Stomach (tissue), 9 donors: Measurements from ENCODE around the gene PSMA6. TPM values are rescaled to one million over a fixed set of nuclear protein-coding genes. Genes with fewer than 3 reads are reported as not detected.
A peak's percentile ranks its signal among the peaks of the same experiment; 100 is the strongest.

Experiments used
- DNase-seq, 2 donors: peaks; one replicate each; pipeline versions ENCODE4 v3.0.0 to v3.0.0-alpha.2; 2013 to 2019
- H3K27ac ChIP-seq, 5 donors: fragments of 200-600 bp in 4 of 5; sonication (generic) in 4 of 5; one replicate each; pipeline ENCODE4 v1.5.1; 2013 to 2019; ENCODE audit warnings: mild to moderate bottlenecking in 1 of 5, moderate library complexity in 1 of 5
- H3K27me3 ChIP-seq, 3 donors: fragments of 200-600 bp; sonication (generic); one replicate each; pipeline ENCODE4 v1.5.1; 2017 to 2019; ENCODE audit warnings: mixed run types in 1 of 3
- H3K36me3 ChIP-seq, 4 donors: fragments of 200-600 bp; sonication (generic); 1 replicate in 3 of 4; 2 replicates in 1 of 4; pipeline ENCODE4 v1.5.1; 2016 to 2019
- H3K4me1 ChIP-seq, 4 donors: fragments of 200-600 bp; sonication (generic); one replicate each; pipeline ENCODE4 v1.5.1; 2016 to 2019
- H3K4me3 ChIP-seq, 4 donors: fragments of 200-600 bp; sonication (generic) in 3 of 4; one replicate each; pipeline ENCODE4 v1.5.1; 2016 to 2019; ENCODE audit warnings: mild to moderate bottlenecking in 1 of 4
- H3K9me3 ChIP-seq, 4 donors: fragments of 200-600 bp; sonication (generic); one replicate each; pipeline ENCODE4 v1.5.1; 2016 to 2019
- CTCF ChIP-seq, 7 experiments: fragments of 450-650 bp in 4 of 7; fragments of 200-600 bp in 3 of 7; sonication (generic) in 3 of 7; IDR thresholded peaks; one replicate each; pipeline ENCODE4 v1.5.1; 2016 to 2019; ENCODE audit warnings: antibody characterized with exemption in 7 of 7, control low read depth in 2 of 7, mild to moderate bottlenecking in 1 of 7
- EP300 ChIP-seq: sonication (generic); formaldehyde crosslinking; IDR thresholded peaks from one replicate; pipeline ENCODE4 v1.6.1; 2017; ENCODE audit warnings: antibody characterized with exemption
- POLR2A ChIP-seq, 4 donors: fragments of 450-650 bp; IDR thresholded peaks; one replicate each; pipeline ENCODE4 v1.6.1; 2016; ENCODE audit warnings: antibody characterized with exemption in 4 of 4, control low read depth in 2 of 4, mild to moderate bottlenecking in 1 of 4, moderate library complexity in 1 of 4
- POLR2AphosphoS5 ChIP-seq, 3 donors: sonication (generic); formaldehyde crosslinking; IDR thresholded peaks; one replicate each; pipeline ENCODE4 v1.6.1; 2016; ENCODE audit warnings: antibody characterized with exemption in 3 of 3
- WGBS, 5 donors: extraction: QIAGEN DNeasy Blood & Tissue Kit in 3 of 5; methylation state at CpG; one replicate each; pipeline versions ENCODE4 v1.1.5 to v1.1.7; 2013 to 2018; 5-methylcytosine and 5-hydroxymethylcytosine counted together
- intact Hi-C: fragments of 100-400 bp; cut with DNase I; formaldehyde crosslinking; loops from one replicate; pipeline ENCODE4 v1.15.1; 2023; ENCODE audit warnings: low total_unique reads
- polyA plus RNA-seq, 3 donors: library from polyadenylated mRNA; stranded (reverse); fragments of 200-250 nt; gene quantifications; one replicate each; pipeline ENCODE4 v1.2.3, GENCODE V29; 2013
- total RNA-seq, 5 donors: library from RNA; depleted of rRNA; stranded (reverse); fragments of >200 nt; gene quantifications; one replicate each; pipeline versions ENCODE4 v1.1.0 to v1.2.3, GENCODE V29; 2014 to 2016
- donor health status: healthy with polysubstance abuse.
- donor health status: Bipolar disorder and iron deficiency.
- donor health status: healthy.

PSMA6 gene
- total and polyA plus RNA-seq, 8 donors = 10.7 to 202 (median 159) TPM

- Histone ChIP-seq H3K27me3 (no peaks in the 10 kb centered on the region), H3K27ac (no peak overlapping the region), H3K9me3 (no peaks in the 10 kb centered on the region), H3K36me3 (peaks cover 38 to 52% (median 51%) of the 10 kb centered on the region in 4 donors), H3K4me3 (no peak overlapping the region), H3K4me1 (no peaks in the 10 kb centered on the region)
- WGBS, 5 donors = 88 to 99% (median 95%) methylated on average over 4 of the region's 4 CpGs
- DNase-seq = no peak
- TF ChIP-seq EP300 (no peak), CTCF (IDR thresholded peaks at IDR 0.05) (no peak), POLR2AphosphoS5 (IDR thresholded peaks at IDR 0.05) (no peak), POLR2A (IDR thresholded peaks at IDR 0.05) (no peak)
- intact Hi-C loops = no loop called here
Measured at GRCh38 chr14:35319509-35319908, 27.3 kb downstream of the PSMA6 start.

- Histone ChIP-seq H3K36me3 (peaks cover 30 to 43% (median 41%) of the 10 kb centered on the region in 4 donors), H3K9me3 (no peaks in the 10 kb centered on the region), H3K4me3 (no peak overlapping the region), H3K27ac (no peak overlapping the region), H3K4me1 (no peaks in the 10 kb centered on the region), H3K27me3 (no peaks in the 10 kb centered on the region)
- TF ChIP-seq POLR2AphosphoS5 (IDR thresholded peaks at IDR 0.05) = no peak
- no peak for DNase-seq
- intact Hi-C loops = no loop called here
- 63 to 89% (median 72%) methylated on average over 2 of the region's 2 CpGs for WGBS, 5 donors
Measured at GRCh38 chr14:35320472-35320871, 28.3 kb downstream of the PSMA6 start.

- Histone ChIP-seq H3K27ac (no peak overlapping the region), H3K4me1 (peaks cover 2 to 5% (median 2%) of the 10 kb centered on the region in 4 donors), H3K27me3 (no peaks in the 10 kb centered on the region), H3K36me3 (no peaks in the 10 kb centered on the region), H3K4me3 (no peak overlapping the region), H3K9me3 (no peaks in the 10 kb centered on the region)
- 49 to 79% (median 57%) methylated on average over 1 of the region's 1 CpG for WGBS, 5 donors
- no peak for TF ChIP-seq CTCF (IDR thresholded peaks at IDR 0.05)
- TF ChIP-seq POLR2A (IDR thresholded peaks at IDR 0.05) = no peak
- no peak for TF ChIP-seq EP300
- TF ChIP-seq POLR2AphosphoS5 (IDR thresholded peaks at IDR 0.05) = no peak
- DNase-seq = no peak
- intact Hi-C loops = no loop called here
Measured at GRCh38 chr14:35326375-35326774, 34.2 kb downstream of the PSMA6 start.

- TF ChIP-seq POLR2AphosphoS5 (IDR thresholded peaks at IDR 0.05) = peak in 2 of 3 donors; percentile 83 to 93
- TF ChIP-seq EP300 = no peak
- WGBS, 5 donors = 37 to 51% (median 44%) methylated on average over 21 of the region's 21 CpGs
- no peaks in the 10 kb centered on the region for H3K9me3 ChIP-seq
- H3K4me1 ChIP-seq = peaks cover 49 to 58% (median 56%) of the 10 kb centered on the region in 4 donors
- H3K27ac ChIP-seq = peak overlapping the region; percentile 66 to 96 (median 90)
- H3K27me3 ChIP-seq = no peaks in the 10 kb centered on the region
- peak; percentile 88 to 92 for DNase-seq
- intact Hi-C loops = loop anchor here (10.0 kb wide), 1 partner anchor 73 kb away; the partner anchor contains the start of gene NFKBIA
- H3K36me3 ChIP-seq = no peaks in the 10 kb centered on the region
- no peak overlapping the region for H3K4me3 ChIP-seq
Measured at GRCh38 chr14:35331605-35332516, 39.7 kb downstream of the PSMA6 start.

GRCh38 chr14:35332517-35333263 is 40.5 kb downstream of the PSMA6 start:
- Histone ChIP-seq H3K4me3 (no peak overlapping the region), H3K4me1 (peaks cover 57 to 67% (median 64%) of the 10 kb centered on the region in 4 donors), H3K36me3 (no peaks in the 10 kb centered on the region), H3K27me3 (no peaks in the 10 kb centered on the region), H3K27ac (peak overlapping the region; percentile 66 to 96 (median 90)), H3K9me3 (no peaks in the 10 kb centered on the region)
- intact Hi-C loops = loop anchor here (10.0 kb wide), 1 partner anchor 72 kb away; the partner anchor contains the start of gene NFKBIA
- no peak for TF ChIP-seq POLR2A (IDR thresholded peaks at IDR 0.05)
- no peak for TF ChIP-seq EP300
- 61 to 69% (median 63%) methylated on average over 11 of the region's 11 CpGs for WGBS, 5 donors
- DNase-seq = peak; percentile 40 to 78
